Activated CD4-positive, alpha-beta T cell treated with anti-CD3 and anti-CD28 coated beads, Interleukin-2, amount 50 U/mL, for 16 hours (primary cell): ENCODE data around the gene JMJD6.
"Not testable (repeated sequence)": the region's sequence is repeated elsewhere in the genome, so short reads cannot be mapped to it uniquely, and the experiment has no call there.

Source experiments
- DNase-seq: peaks from one replicate; pipeline ENCODE4 v3.0.0-alpha.2; 2020

Gene JMJD6

GRCh38 chr17:76726231-76726775, at the start of gene JMJD6:
Gene JMJD6 (minus strand): TSS chr17:76726606. CDS start chr17:76726475, 131 bp downstream.
- peak; percentile 98 for DNase-seq

- no peak for DNase-seq
Measured at GRCh38 chr17:76775021-76775600, 48.7 kb upstream of the JMJD6 start.

DNA sequence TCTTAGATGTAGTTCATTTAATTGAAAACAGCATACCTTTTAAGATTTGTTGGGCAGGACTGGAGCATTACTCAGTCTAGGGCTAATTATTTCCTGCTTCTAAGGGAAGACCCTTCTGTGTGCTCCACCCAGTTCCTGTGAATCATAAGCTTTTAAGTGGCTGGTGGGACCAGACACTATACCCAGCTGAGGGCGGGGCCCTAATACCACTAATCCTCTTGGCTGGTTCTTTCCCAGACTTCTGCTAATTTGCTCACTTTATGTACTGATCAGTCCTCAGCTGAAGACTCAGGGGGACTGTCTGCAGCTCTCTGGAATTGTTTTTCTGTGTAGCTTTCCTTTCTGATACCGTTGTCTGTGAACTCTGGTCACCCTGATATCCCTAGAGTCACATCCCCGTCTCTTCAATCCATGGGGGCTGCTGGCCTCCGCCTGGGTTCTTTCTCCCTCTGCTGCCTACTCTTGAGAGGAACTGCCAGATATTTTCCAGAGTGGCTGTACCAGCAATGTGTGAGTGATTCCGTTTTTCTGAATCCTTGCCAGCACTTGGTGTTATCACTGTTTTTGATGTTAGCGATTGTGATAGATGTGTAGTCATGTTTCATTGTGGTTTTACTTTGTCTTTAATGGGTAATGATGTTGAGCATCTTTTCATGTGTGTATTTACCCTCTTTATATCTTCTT, 46.6 kb upstream of the JMJD6 start:
- peak; percentile 43 for DNase-seq

GRCh38 chr17:76758570-76758969, 32.2 kb upstream of the JMJD6 start:
- no peak for DNase-seq

DNA sequence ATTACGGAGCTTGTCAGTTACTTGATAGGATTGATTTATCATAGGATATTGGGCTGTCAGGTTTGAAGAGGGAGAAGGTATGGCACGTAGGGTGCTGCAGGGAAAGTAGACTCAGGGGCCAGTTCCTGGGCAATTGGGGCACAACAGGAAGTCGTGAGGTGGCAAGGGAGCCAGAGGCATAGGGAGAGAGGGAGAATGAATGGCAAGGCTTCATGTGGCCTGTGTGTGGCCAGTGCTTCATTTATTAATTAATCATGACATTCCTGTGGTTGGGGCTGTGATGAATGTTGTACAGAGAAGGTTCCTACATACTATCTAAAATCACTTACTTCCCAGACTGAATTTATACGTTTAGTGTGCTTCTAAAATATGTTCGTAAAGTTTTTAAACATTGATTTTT, 30.9 kb upstream of the JMJD6 start:
- DNase-seq, result no peak

GRCh38 chr17:76755285-76755684, 28.9 kb upstream of the JMJD6 start:
- no peak for DNase-seq

- no peak for DNase-seq
Measured at GRCh38 chr17:76753061-76753961, 26.9 kb upstream of the JMJD6 start.

GRCh38 chr17:76752006-76752405, 25.6 kb upstream of the JMJD6 start:
- no peak for DNase-seq

DNA sequence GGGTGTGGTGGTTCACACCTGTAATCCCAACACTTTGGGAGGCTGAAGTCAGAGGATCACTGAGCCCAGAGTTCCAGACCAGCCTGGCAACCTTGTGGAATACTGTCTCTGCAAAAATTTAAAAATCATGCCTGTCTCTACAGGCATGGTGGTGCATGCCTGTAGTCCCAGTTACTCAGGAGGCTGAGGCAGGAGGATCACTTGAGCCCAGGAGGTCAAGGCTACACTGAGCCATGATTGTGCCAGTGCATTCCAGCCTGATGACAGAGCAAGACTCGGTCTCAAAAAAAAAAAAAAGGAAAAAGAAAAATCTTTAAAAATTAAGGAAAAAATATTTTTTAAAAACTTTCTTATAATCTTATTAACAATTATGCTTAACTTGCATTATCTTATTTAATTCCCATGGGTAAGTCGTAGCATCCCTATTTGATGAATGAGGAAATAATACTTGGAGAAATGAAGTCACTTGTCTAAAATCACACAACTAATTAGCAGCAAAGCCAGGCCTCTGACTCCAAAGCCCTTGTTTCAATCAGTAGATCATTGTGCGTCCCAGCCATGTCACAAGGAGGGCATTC, 25.1 kb upstream of the JMJD6 start:
- DNase-seq, result no peak

DNA sequence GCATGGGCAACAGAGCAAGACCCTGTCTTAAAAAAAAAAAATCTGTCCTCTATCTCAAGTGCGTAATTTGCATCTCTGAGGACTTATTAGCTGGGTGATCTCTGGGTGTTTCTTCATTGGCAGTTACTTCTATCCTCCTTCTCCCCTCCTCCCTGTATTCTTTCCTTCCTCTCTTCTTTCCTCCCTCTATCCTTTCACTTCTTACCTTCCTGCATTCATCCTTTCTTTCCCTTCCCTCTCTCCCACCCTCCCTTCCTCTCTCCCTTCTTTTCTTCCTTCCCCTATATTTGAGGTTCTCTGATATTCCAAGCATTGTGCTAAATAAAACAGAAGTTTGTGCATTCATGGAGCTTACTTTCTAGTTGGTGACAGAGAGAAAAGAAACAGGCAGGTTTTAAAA, 22.3 kb upstream of the JMJD6 start:
- no peak for DNase-seq

DNA sequence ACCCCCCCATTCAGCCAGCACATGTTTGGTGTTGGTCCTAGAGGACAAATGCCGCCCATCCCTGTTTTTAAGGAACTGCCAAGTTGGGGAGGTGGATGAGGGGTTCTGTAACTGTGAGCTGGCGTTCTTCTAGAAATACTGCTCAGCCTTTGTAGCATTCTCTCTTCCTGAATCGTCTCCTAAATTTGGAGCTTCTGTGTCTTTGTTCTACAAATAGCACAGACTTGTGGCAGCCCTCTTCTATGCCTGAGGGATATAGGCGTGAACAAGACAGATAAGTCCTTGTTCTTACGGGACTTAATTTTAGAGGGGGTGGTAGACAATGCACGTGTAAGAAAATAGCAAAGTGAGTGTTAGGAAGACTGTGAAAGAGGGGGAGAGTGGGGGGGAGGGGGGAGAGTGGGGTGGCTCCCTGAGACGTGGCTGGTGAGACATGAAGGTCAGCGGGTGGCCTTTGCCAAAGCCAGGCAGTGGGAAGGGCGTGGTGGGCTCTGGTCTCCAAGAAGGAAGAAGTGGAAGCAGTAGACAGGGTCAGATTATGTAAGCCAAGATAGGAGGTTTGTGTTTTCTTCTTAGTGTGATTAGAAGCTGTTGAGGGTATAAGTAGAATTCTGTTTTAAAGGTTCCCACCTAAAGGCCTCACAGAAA, 21.4 kb upstream of the JMJD6 start:
- DNase-seq, result no peak

GRCh38 chr17:76745785-76746184, 19.4 kb upstream of the JMJD6 start:
- peak; percentile 39 for DNase-seq

GRCh38 chr17:76744747-76745146, 18.3 kb upstream of the JMJD6 start:
- no peak for DNase-seq

- DNase-seq, result peak; percentile 37
Measured at GRCh38 chr17:76742958-76743357, 16.6 kb upstream of the JMJD6 start.

GRCh38 chr17:76740329-76741118, 14.1 kb upstream of the JMJD6 start:
- no peak for DNase-seq

DNA sequence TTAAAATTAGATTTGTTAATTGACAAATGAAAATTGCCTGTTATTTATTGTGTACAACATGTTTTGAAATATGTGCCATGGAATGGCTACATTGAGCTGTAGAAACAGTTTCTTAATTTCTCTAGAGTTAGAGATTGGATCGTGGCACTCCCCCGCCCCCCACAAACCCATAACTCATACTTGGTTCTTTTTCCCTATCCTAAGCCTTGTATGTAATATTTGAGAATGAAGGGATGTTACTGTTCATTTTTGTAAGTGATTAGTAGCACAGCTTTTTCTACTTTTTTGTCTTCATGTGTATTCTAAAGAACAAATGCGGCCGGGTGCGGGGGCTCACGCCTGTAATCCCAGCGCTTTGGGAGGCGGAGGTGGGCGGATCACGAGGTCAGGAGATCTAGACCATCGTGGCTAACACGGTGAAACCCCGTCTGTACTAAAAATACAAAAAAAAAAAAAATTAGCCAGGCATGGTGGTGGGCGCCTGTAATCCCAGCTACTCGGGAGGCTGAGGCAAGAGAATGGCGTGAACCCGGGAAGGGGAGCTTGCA, 13.2 kb upstream of the JMJD6 start:
- DNase-seq, result not testable (repeated sequence)

- DNase-seq, result no peak
Measured at GRCh38 chr17:76738468-76738850, 12.1 kb upstream of the JMJD6 start.

DNA sequence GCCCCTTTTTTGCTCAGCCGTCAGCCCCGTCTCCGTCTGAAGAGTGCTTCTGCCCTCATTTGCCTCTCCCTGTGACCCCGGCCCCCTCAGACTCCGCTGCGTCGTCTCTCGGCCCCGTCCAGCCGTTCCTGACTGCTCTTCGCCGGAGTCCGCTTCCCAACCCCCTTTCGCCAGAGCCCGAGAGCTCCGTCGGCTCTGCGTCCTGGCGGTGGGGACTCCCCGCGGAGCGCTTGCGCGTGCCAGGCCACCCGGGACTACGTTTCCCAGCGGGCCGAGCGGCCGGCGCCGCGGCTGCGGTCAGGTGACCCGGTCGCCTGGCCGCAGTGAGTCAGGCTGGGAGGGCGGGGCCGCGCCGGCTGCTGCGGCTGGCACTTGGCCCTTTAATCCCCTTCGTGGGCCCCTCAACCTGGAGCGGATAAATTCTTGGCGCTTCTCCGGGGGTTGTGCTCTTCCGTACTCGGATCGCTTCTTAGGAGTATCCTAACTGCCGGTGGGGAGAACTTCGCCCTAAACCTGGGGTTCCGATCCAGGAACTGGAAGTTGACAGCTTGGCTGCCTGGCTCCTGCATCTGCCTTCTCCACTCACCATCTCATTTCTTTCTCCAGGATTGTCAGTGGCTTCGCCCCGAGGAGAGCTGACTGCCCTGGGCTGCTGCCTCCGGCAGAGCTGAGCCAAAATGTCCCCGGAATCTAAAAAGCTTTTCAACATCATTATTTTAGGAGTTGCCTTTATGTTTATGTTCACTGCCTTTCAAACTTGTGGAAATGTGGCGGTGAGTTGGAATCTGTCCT, 11.5 kb upstream of the JMJD6 start, which contains the start of gene MFSD11:
Gene MFSD11 (plus strand): TSS at position 444 of the 792 bp plus-strand sequence. CDS start 234 bp downstream, at position 678.
- peak; percentile 94 for DNase-seq

DNA sequence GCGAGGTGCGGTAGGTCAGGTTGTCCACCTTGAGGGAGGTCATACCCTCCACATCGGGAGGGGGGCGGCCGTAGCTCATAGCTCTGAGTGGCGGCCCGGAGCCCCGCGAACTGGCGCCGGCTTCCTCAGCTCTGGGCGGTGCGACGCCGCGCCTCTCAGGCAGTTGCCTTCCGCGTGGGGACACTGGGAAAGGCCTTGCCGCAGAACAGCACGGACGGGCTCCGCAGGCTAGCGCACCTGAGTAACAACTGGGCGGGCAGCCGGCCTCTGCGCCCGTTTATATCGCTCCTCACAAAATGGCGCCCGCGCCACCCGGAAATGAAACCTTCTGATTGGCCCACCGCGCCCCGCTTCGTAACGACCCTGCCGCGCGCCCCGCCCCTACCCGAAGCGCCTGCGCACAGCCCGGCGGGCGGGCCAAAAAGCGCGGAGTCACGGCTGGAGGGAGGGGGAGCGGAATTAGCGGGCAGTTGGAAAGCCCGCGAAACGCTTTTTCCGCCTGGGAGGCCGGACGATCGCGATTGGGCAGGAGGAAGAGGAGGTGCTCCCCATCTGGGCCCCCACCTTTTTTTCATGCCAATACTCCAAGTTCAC, 10.8 kb upstream of the JMJD6 start, which contains the start of gene SRSF2:
Gene SRSF2 (minus strand): TSS at position 250 of the 594 bp plus-strand sequence. CDS start 171 bp downstream, at position 79.
- peak; percentile 99 for DNase-seq
